Mesendoderm (in vitro differentiated cells): Measurements from ENCODE around the gene PHPT1.
A peak's percentile ranks its signal among the peaks of the same experiment; 100 is the strongest.

Experiments used
- DNase-seq: peaks from one replicate; pipeline ENCODE4 v3.0.0; 2013
- H2AK5ac ChIP-seq: 2 replicates; pipeline ENCODE4 v1.6.1; 2013; ENCODE audit warnings: low read length, inconsistent platforms
- H2BK120ac ChIP-seq: 2 replicates; pipeline ENCODE4 v1.6.1; 2013; ENCODE audit warnings: low read depth, mild to moderate bottlenecking, low read length, moderate library complexity, mixed read lengths
- H2BK15ac ChIP-seq: replicated peaks from 2 replicates; pipeline ENCODE4 v1.6.1; 2013; ENCODE audit warnings: low read depth, mild to moderate bottlenecking, moderate library complexity
- H2BK5ac ChIP-seq: 2 replicates; pipeline ENCODE4 v1.6.1; 2013; ENCODE audit warnings: low read length, inconsistent platforms
- H3K18ac ChIP-seq: 2 replicates; pipeline ENCODE4 v1.6.1; 2013; ENCODE audit warnings: mild to moderate bottlenecking, low read length, mixed read lengths
- H3K23ac ChIP-seq: one replicate; pipeline ENCODE4 v1.6.1; 2013; ENCODE audit warnings: low read length
- H3K27ac ChIP-seq: 2 replicates; pipeline ENCODE4 v1.5.1; 2013; ENCODE audit warnings: low read depth, mild to moderate bottlenecking, inconsistent platforms, low read length, moderate library complexity
- H3K27me3 ChIP-seq: 2 replicates; pipeline ENCODE4 v1.6.1; 2013; ENCODE audit warnings: low read length, control low read depth, mild to moderate bottlenecking, inconsistent platforms; ENCODE audit not compliant: insufficient read depth, poor library complexity
- H3K36me3 ChIP-seq: 2 replicates; pipeline ENCODE4 v1.6.1; 2013; ENCODE audit warnings: low read length, inconsistent platforms; ENCODE audit not compliant: control insufficient read depth, insufficient read depth
- H3K4ac ChIP-seq: one replicate; pipeline ENCODE4 v1.6.1; 2013; ENCODE audit warnings: low read depth, mild to moderate bottlenecking, low read length, moderate library complexity
- H3K4me1 ChIP-seq: 2 replicates; pipeline ENCODE4 v1.6.1; 2013; ENCODE audit warnings: low read depth, low read length, inconsistent platforms; ENCODE audit not compliant: control insufficient read depth
- H3K4me2 ChIP-seq: 2 replicates; pipeline ENCODE4 v1.6.1; 2013; ENCODE audit warnings: low read length
- H3K4me3 ChIP-seq: 2 replicates; pipeline ENCODE4 v1.5.1; 2013; ENCODE audit warnings: mild to moderate bottlenecking, low read length
- H3K56ac ChIP-seq: one replicate; pipeline ENCODE4 v1.6.1; 2013; ENCODE audit warnings: low read length
- H3K79me1 ChIP-seq: 2 replicates; pipeline ENCODE4 v1.6.1; 2013; ENCODE audit warnings: low read length, inconsistent platforms
- H3K79me2 ChIP-seq: 2 replicates; pipeline ENCODE4 v1.6.1; 2013; ENCODE audit warnings: mild to moderate bottlenecking, low read length; ENCODE audit not compliant: control insufficient read depth, insufficient read depth
- H3K9ac ChIP-seq: 2 replicates; pipeline ENCODE4 v1.6.1; 2013; ENCODE audit warnings: low read length, inconsistent platforms
- H4K5ac ChIP-seq: one replicate; pipeline ENCODE4 v1.6.1; 2013; ENCODE audit warnings: low read length
- H4K8ac ChIP-seq: one replicate; pipeline ENCODE4 v1.6.1; 2013; ENCODE audit warnings: low read depth, mild to moderate bottlenecking, control low read depth, low read length, moderate library complexity
- WGBS: extraction: QIAGEN DNeasy Blood & Tissue Kit; methylation state at CpG from one replicate; pipeline ENCODE4 v1.1.7; 2013; ENCODE audit warnings: low lambda C conversion rate, missing lambda C conversion rate; ENCODE audit not compliant: insufficient coverage; ENCODE audit errors: extremely low coverage; 5-methylcytosine and 5-hydroxymethylcytosine counted together

Gene PHPT1

DNA sequence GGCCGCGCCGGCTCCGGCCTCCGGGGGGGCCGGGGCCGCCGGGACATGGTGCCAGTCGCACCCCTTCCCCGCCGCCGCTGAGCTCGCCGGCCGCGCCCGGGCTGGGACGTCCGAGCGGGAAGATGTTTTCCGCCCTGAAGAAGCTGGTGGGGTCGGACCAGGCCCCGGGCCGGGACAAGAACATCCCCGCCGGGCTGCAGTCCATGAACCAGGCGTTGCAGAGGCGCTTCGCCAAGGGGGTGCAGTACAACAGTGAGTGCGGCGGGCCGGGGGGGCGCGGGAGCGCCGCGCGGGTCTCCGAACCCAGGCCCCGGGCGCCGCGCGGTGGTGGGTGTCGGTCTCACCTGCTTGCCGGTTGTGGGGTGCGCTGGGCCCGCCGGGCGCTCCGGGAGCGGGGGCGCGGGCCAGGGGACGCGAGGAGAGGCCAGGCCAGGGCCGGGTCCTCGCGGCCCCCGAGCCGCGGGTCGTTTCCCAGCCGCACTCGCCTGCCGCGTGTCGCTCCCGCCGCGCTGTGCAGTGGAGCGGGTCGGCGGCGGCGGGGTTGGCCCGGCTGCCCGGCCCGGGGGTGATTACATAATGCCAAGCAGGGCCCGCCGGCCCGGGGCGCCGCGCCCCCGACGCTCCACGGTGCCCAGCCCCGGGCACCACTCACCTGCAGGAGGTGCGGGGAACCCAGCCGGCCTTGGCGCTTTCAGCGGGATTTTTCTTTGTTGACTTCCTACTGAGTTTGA is 41.0 kb upstream of the PHPT1 start:
- peak overlapping the region; percentile 98 for H3K18ac ChIP-seq
- peaks cover 18% of the 10 kb centered on the region for H3K79me1 ChIP-seq
- H3K4me1 ChIP-seq, result peaks cover 4% of the 10 kb centered on the region
- no peaks in the 10 kb centered on the region for H3K36me3 ChIP-seq
- no CpG with 5 or more reads among the region's 93 CpGs for WGBS
- H3K9ac ChIP-seq, result peak overlapping the region; percentile 97
- H4K5ac ChIP-seq, result no peak overlapping the region
- no peak overlapping the region for H2AK5ac ChIP-seq
- no peak for DNase-seq
- H3K27me3 ChIP-seq, result no peaks in the 10 kb centered on the region
- no peak overlapping the region for H4K8ac ChIP-seq
- H2BK5ac ChIP-seq, result peak overlapping the region; percentile 67
- H3K4me3 ChIP-seq, result peak overlapping the region; percentile 93
- no peak overlapping the region for H2BK15ac ChIP-seq
- H3K27ac ChIP-seq, result peak overlapping the region; percentile 73
- H3K23ac ChIP-seq, result peak overlapping the region; percentile 66
- peak overlapping the region; percentile 77 for H3K4me2 ChIP-seq
- H3K56ac ChIP-seq, result peak overlapping the region; percentile 92
- H3K79me2 ChIP-seq, result peaks cover 43% of the 10 kb centered on the region
- peak overlapping the region; percentile 90 for H3K4ac ChIP-seq
- peak overlapping the region; percentile 69 for H2BK120ac ChIP-seq

DNA sequence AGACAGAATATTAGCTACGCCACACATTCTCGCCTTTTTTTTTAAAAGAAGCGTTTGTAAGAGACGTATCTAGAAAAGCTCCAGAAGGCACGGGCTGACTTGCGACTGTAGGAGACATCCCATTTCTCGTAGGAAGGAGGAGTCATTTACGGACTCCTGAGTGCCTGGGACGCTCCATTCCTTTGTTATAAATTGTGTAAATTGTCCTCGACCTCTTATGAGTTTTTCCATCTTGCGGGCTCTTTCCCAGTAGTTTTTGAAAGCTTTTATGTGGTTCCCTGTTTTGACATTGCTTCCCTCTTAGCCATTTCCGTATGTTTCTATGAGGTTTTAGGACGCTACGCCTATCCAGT is 40.4 kb upstream of the PHPT1 start:
- no CpG with 5 or more reads among the region's 14 CpGs for WGBS
- H3K4me3 ChIP-seq, result peak overlapping the region; percentile 93

DNA sequence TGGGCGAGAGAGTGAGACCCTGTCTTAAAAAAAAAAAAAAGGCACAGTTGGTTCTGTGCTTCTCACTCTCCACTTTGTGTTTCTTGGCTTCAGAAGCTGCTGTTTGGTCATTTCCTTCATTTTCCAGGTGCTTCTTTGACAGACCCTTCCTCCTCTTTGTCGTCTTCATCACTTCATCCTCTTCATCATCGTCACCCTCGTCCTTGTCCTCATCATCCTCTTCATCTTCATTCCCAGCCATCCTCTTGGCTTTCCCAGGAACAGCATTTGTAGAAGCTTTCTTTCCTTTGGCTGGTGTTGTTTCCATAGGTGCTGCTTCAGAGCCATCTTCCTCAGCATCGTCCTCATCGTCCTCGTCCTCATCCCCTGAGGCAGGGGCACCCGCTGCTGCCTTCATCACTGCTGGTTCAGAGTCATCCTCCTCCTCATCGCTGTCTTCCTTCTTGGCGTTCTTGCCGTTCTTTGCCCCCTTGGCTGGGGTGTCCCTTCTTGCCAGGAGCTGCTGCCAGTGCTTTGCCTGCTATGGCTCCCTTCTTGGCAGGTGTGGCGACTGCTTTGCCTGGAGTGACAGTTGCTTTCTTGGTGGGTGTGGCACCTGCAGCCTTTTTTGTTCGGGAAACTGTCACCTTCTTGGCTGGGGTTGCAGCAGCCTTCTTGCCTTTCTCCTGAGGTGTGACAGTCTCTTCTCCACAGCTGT is 34.3 kb upstream of the PHPT1 start:
- Histone ChIP-seq H3K79me1 (peaks cover 22% of the 10 kb centered on the region), H3K36me3 (peaks cover 6% of the 10 kb centered on the region), H3K56ac (no peak overlapping the region), H3K27ac (no peak overlapping the region), H3K4me3 (no peak overlapping the region), H2BK5ac (no peak overlapping the region), H2BK15ac (no peak overlapping the region), H2BK120ac (no peak overlapping the region), H4K5ac (no peak overlapping the region), H3K27me3 (no peaks in the 10 kb centered on the region), H2AK5ac (no peak overlapping the region), H3K9ac (no peak overlapping the region), H3K4ac (no peak overlapping the region), H3K23ac (no peak overlapping the region), H3K18ac (no peak overlapping the region), H4K8ac (no peak overlapping the region), H3K79me2 (peaks cover 30% of the 10 kb centered on the region), H3K4me1 (peaks cover 2% of the 10 kb centered on the region), H3K4me2 (no peak overlapping the region)
- DNase-seq, result no peak
- WGBS, result 100% methylated on average over 2 of the region's 13 CpGs

More for the DNA sequence above, 40.4 kb upstream of the PHPT1 start:
- peak overlapping the region; percentile 98 for H3K18ac ChIP-seq
- no peak overlapping the region for H2BK15ac ChIP-seq
- peak overlapping the region; percentile 97 for H3K9ac ChIP-seq
- H3K79me2 ChIP-seq, result peaks cover 45% of the 10 kb centered on the region
- no peak overlapping the region for H3K27ac ChIP-seq
- no peak overlapping the region for H4K8ac ChIP-seq
- H3K4ac ChIP-seq, result no peak overlapping the region
- DNase-seq, result peak; percentile 36
- H4K5ac ChIP-seq, result no peak overlapping the region
- peak overlapping the region; percentile 77 for H3K4me2 ChIP-seq
- peaks cover 4% of the 10 kb centered on the region for H3K4me1 ChIP-seq
- no peaks in the 10 kb centered on the region for H3K27me3 ChIP-seq
- no peak overlapping the region for H2BK5ac ChIP-seq
- H2AK5ac ChIP-seq, result no peak overlapping the region
- H3K36me3 ChIP-seq, result no peaks in the 10 kb centered on the region
- H3K79me1 ChIP-seq, result peaks cover 18% of the 10 kb centered on the region
- peak overlapping the region; percentile 92 for H3K56ac ChIP-seq
- no peak overlapping the region for H2BK120ac ChIP-seq
- H3K23ac ChIP-seq, result no peak overlapping the region

DNA sequence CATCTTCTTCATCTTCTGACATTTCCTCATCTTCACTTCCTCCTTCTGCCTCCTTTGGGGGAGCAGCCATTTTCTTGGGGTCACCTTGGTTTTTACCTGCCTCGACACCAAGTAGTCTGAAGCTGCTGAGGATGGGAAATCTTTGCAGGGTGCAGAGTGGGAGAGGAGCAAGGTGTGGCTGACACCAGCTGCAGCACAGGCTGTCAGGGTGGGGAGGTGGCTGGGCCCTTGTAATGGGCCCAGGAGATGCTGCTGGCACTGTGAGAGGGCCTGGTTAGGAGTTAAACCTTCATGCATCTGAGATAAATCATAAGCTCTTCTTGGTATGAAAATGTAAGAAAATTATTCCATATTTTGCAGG is 33.8 kb upstream of the PHPT1 start:
- Histone ChIP-seq H3K4me3 (no peak overlapping the region), H3K4me1 (no peaks in the 10 kb centered on the region), H3K23ac (no peak overlapping the region), H3K79me1 (peaks cover 21% of the 10 kb centered on the region), H3K4ac (no peak overlapping the region), H2BK15ac (no peak overlapping the region), H4K8ac (no peak overlapping the region), H3K9ac (no peak overlapping the region), H3K4me2 (no peak overlapping the region), H3K36me3 (peaks cover 6% of the 10 kb centered on the region), H2AK5ac (no peak overlapping the region), H2BK5ac (no peak overlapping the region), H3K79me2 (peaks cover 27% of the 10 kb centered on the region), H4K5ac (no peak overlapping the region), H3K27ac (no peak overlapping the region), H3K27me3 (no peaks in the 10 kb centered on the region), H2BK120ac (no peak overlapping the region), H3K18ac (no peak overlapping the region), H3K56ac (no peak overlapping the region)
- no peak for DNase-seq
- no CpG with 5 or more reads among the region's 1 CpG for WGBS

DNA sequence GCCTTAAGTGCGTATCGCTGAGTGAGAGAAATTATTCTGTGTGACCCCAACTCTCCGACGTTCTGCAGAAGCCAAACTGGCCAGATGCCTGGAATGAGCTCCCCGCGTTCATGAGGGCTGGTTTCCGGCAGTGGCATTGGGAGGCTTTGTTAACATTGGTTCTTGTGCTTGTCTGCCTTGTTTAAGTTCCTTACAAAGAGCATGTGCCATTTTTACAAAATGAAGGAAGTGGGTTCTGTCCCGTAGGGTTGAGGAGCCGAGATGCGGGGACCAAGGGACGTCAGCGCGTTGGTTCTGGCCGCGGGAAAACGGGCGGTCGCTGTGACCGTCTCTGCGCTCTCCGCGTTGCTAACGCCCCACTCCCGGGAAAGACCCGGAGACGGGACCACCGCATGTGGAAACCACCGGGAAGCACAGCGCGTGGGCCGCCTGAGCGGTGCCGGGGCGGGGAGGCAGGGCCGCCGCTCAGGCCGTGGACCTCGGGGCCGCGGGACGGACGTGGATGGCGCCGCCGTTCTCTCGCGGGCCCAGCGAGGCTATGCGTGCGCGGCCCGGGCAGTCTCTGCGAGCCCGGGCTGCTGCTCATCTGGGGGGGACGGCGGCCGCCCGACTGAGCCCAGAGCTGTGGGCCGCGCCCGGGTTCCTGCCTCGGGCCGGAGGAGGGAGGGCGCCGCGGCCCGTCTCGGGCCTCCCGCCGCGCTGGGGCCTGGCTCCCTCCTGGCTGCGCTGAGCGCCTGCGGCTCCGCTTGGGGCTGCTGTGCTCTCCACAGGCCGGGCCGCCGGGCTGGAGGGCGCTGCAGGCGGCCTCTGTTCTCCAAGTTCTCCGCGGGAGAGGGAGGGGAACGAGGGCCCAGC is 28.0 kb upstream of the PHPT1 start:
- Histone ChIP-seq H3K79me1 (peaks cover 9% of the 10 kb centered on the region), H3K9ac (peak overlapping the region; percentile 77), H2BK15ac (no peak overlapping the region), H3K18ac (peak overlapping the region; percentile 33), H2BK5ac (no peak overlapping the region), H3K4ac (no peak overlapping the region), H3K36me3 (peaks cover 7% of the 10 kb centered on the region), H3K56ac (peak overlapping the region; percentile 51), H4K8ac (no peak overlapping the region), H3K27me3 (no peaks in the 10 kb centered on the region), H3K4me1 (no peaks in the 10 kb centered on the region), H3K4me3 (no peak overlapping the region), H3K23ac (peak overlapping the region; percentile 24), H4K5ac (no peak overlapping the region), H2AK5ac (no peak overlapping the region), H3K79me2 (peaks cover 4% of the 10 kb centered on the region), H3K4me2 (peak overlapping the region; percentile 17), H2BK120ac (no peak overlapping the region), H3K27ac (peak overlapping the region; percentile 22)
- no CpG with 5 or more reads among the region's 83 CpGs for WGBS
- peak; percentile 47 for DNase-seq
